Suppressor macrophage treated with lipopolysaccharide for 4 hours (primary cell): ENCODE results near the gene CFAP20DC.
"Not testable (repeated sequence)": the region's sequence is repeated elsewhere in the genome, so short reads cannot be mapped to it uniquely, and the experiment has no call there.

Experiments used
- DNase-seq: peaks from one replicate; pipeline ENCODE4 v3.0.0-alpha.2; 2020

The CFAP20DC gene

GRCh38 chr3:59049671-59050331, at the start of gene CFAP20DC:
Gene CFAP20DC, minus strand, starts transcription at chr3:59050025. Its CDS starts 394 bp downstream, at chr3:59049631.
- peak; percentile 93 for DNase-seq

GRCh38 chr3:59098516-59098915, 48.7 kb upstream of the CFAP20DC start:
- DNase-seq: not testable (repeated sequence)

- DNase-seq: no peak
Measured at GRCh38 chr3:59094446-59094845, 44.6 kb upstream of the CFAP20DC start.

GRCh38 chr3:59093521-59093920, 43.7 kb upstream of the CFAP20DC start:
- DNase-seq: no peak

- no peak for DNase-seq
Measured at GRCh38 chr3:59088761-59089160, 38.9 kb upstream of the CFAP20DC start.

GRCh38 chr3:59085976-59086375, 36.2 kb upstream of the CFAP20DC start:
- no peak for DNase-seq

- DNase-seq: no peak
Measured at GRCh38 chr3:59084583-59084982, 34.8 kb upstream of the CFAP20DC start.

GRCh38 chr3:59082106-59082505, 32.3 kb upstream of the CFAP20DC start:
- peak; percentile 33 for DNase-seq

GRCh38 chr3:59081071-59081470, 31.2 kb upstream of the CFAP20DC start:
- no peak for DNase-seq

- no peak for DNase-seq
Measured at GRCh38 chr3:59079962-59080361, 30.1 kb upstream of the CFAP20DC start.

GRCh38 chr3:59074764-59075163, 24.9 kb upstream of the CFAP20DC start:
- no peak for DNase-seq

GRCh38 chr3:59072681-59073080, 22.9 kb upstream of the CFAP20DC start:
- no peak for DNase-seq

GRCh38 chr3:59069838-59070237, 20.0 kb upstream of the CFAP20DC start:
- no peak for DNase-seq

GRCh38 chr3:59065240-59065639, 15.4 kb upstream of the CFAP20DC start:
- no peak for DNase-seq

- DNase-seq: no peak
Measured at GRCh38 chr3:59064728-59065127, 14.9 kb upstream of the CFAP20DC start.

- DNase-seq: no peak
Measured at GRCh38 chr3:59064276-59064675, 14.5 kb upstream of the CFAP20DC start.

GRCh38 chr3:59056706-59057105, 6.9 kb upstream of the CFAP20DC start:
- no peak for DNase-seq

- peak; percentile 61 for DNase-seq
Measured at GRCh38 chr3:59052803-59053411, 3.1 kb upstream of the CFAP20DC start.

- not testable (repeated sequence) for DNase-seq
Measured at GRCh38 chr3:59050811-59051414, 1.1 kb upstream of the CFAP20DC start.

GRCh38 chr3:59046839-59047238, 3.0 kb downstream of the CFAP20DC start:
- no peak for DNase-seq

- no peak for DNase-seq
Measured at GRCh38 chr3:59043391-59043790, 6.4 kb downstream of the CFAP20DC start.

GRCh38 chr3:59040902-59041301, 8.9 kb downstream of the CFAP20DC start:
- no peak for DNase-seq

GRCh38 chr3:59027607-59028006, 22.2 kb downstream of the CFAP20DC start:
- DNase-seq: no peak

- DNase-seq: no peak
Measured at GRCh38 chr3:59023612-59024011, 26.2 kb downstream of the CFAP20DC start.
